ENCODE data around the gene TRNT1. TPM values are rescaled to one million over a fixed set of nuclear protein-coding genes. Genes with fewer than 3 reads are reported as not detected.

Gene TRNT1
- total RNA-seq, 1 donor, result 22.4 TPM

DNA sequence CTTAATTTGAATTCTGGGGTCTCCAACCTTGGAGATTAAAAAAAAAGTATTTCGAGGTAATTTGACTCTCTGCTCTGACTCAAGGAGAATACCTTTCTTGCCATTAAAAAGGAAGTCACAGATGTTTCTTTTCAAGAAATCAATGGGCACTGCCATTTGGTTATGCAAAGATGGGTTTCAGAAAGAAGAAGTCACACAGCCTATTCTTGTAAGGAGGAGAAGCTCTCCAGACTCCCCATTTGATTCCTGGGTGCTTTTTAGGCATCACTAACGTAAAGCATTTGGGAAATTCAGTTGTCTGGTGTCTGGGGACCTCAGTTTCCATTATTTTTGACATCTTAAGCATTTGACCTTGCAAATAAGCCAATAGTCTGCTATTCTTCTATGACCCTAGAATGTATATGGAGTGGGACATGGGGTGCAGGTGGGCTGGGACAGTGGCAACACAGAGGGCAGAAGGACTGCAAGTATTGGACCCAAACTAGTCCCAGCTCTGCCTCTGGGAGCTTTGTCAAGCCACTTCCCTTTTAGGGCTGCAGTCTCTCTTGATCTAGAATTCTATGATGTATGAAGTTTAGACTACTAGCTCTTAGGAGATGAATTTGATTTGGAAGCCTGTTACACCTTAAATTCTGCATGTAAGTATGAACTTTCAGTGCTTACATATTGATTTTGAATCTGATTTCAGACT, 44.4 kb upstream of the TRNT1 start:
- Histone ChIP-seq H2AFZ (ENCODE audit: low read length) (no peak overlapping the region), H3K79me2 (ENCODE audit: insufficient read depth, low read length) (no peaks in the 10 kb centered on the region), H3K4me1 (ENCODE audit: insufficient read depth, low read length) (no peaks in the 10 kb centered on the region), H4K20me1 (ENCODE audit: insufficient read depth, low read length) (no peaks in the 10 kb centered on the region), H3K27me3 (ENCODE audit: insufficient read depth, low read length) (no peaks in the 10 kb centered on the region), H3K27ac (ENCODE audit: low read depth, low read length) (no peak overlapping the region), H3K4me2 (ENCODE audit: insufficient read depth, low read length) (no peak overlapping the region), H3K36me3 (ENCODE audit: insufficient read depth, low read length) (no peaks in the 10 kb centered on the region), H3K4me3 (ENCODE audit: insufficient read depth, low read length) (no peak overlapping the region), H3K9me3 (ENCODE audit: low read depth, low read length) (no peaks in the 10 kb centered on the region)
- DNase-seq (ENCODE audit: insufficient read length, low spot score, missing footprints), result no peak
- TF ChIP-seq, protein P1, sequence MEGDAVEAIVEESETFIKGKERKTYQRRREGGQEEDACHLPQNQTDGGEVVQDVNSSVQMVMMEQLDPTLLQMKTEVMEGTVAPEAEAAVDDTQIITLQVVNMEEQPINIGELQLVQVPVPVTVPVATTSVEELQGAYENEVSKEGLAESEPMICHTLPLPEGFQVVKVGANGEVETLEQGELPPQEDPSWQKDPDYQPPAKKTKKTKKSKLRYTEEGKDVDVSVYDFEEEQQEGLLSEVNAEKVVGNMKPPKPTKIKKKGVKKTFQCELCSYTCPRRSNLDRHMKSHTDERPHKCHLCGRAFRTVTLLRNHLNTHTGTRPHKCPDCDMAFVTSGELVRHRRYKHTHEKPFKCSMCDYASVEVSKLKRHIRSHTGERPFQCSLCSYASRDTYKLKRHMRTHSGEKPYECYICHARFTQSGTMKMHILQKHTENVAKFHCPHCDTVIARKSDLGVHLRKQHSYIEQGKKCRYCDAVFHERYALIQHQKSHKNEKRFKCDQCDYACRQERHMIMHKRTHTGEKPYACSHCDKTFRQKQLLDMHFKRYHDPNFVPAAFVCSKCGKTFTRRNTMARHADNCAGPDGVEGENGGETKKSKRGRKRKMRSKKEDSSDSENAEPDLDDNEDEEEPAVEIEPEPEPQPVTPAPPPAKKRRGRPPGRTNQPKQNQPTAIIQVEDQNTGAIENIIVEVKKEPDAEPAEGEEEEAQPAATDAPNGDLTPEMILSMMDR (IDR thresholded peaks at IDR 0.05; ENCODE audit: extremely low read depth, low read depth, low read length), result no peak

DNA sequence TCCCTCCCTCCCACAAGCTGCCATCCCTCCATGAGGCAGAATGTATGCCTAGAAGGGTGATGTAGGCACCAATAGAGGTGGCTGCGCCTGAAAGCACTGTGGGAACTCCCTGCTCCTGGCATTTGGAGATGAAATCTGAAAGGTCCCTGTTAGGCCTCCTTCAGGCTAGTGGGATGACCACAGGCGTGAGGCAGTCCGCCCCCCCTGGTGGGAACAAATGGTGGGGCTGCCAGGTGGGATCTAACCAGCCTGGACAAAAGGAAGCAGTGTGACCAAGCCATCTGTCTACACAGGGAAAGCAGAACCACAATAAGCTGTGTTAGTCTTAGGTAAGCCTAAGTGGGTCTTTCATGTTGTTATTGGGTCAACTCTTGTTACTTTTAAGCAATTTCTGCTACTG, 41.9 kb upstream of the TRNT1 start:
- DNase-seq (ENCODE audit: insufficient read length, low spot score, missing footprints), result no peak
- no peaks in the 10 kb centered on the region for H4K20me1 ChIP-seq (ENCODE audit: insufficient read depth, low read length)
- no peaks in the 10 kb centered on the region for H3K27me3 ChIP-seq (ENCODE audit: insufficient read depth, low read length)
- H3K4me2 ChIP-seq (ENCODE audit: insufficient read depth, low read length), result no peak overlapping the region
- H3K79me2 ChIP-seq (ENCODE audit: insufficient read depth, low read length), result no peaks in the 10 kb centered on the region
- no peaks in the 10 kb centered on the region for H3K36me3 ChIP-seq (ENCODE audit: insufficient read depth, low read length)
- no peak overlapping the region for H3K4me3 ChIP-seq (ENCODE audit: insufficient read depth, low read length)
- no peaks in the 10 kb centered on the region for H3K9me3 ChIP-seq (ENCODE audit: low read depth, low read length)
- H3K27ac ChIP-seq (ENCODE audit: low read depth, low read length), result no peak overlapping the region
- H3K4me1 ChIP-seq (ENCODE audit: insufficient read depth, low read length), result no peaks in the 10 kb centered on the region
- H2AFZ ChIP-seq (ENCODE audit: low read length), result no peak overlapping the region
- TF ChIP-seq, protein P1 (IDR thresholded peaks at IDR 0.05; ENCODE audit: extremely low read depth, low read depth, low read length), result no peak

DNA sequence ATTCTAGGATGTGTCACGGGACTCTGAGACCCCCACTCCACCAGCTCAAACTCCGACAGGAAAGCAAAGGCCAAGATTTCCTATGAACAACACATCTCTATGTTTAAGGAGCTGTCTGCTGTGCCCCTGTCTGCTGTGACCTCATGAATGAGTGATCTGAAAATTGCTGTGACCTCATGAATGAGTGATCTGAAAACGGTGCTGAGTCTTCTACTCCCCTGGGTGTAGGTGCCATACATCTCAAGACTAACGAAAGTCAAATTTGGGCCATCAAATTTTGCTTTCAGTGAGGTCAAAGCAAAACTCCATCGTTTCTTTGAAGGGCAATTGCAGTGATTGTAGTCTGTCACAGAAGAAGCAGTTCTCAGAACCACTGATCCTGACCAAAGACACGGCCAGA, 41.0 kb upstream of the TRNT1 start:
- Histone ChIP-seq H3K27ac (ENCODE audit: low read depth, low read length) (no peak overlapping the region), H2AFZ (ENCODE audit: low read length) (no peak overlapping the region), H4K20me1 (ENCODE audit: insufficient read depth, low read length) (no peaks in the 10 kb centered on the region), H3K4me1 (ENCODE audit: insufficient read depth, low read length) (no peaks in the 10 kb centered on the region), H3K4me2 (ENCODE audit: insufficient read depth, low read length) (no peak overlapping the region), H3K79me2 (ENCODE audit: insufficient read depth, low read length) (no peaks in the 10 kb centered on the region), H3K27me3 (ENCODE audit: insufficient read depth, low read length) (no peaks in the 10 kb centered on the region), H3K36me3 (ENCODE audit: insufficient read depth, low read length) (no peaks in the 10 kb centered on the region), H3K4me3 (ENCODE audit: insufficient read depth, low read length) (no peak overlapping the region), H3K9me3 (ENCODE audit: low read depth, low read length) (no peaks in the 10 kb centered on the region)
- no peak for DNase-seq (ENCODE audit: insufficient read length, low spot score, missing footprints)
- TF ChIP-seq, protein P1 (IDR thresholded peaks at IDR 0.05; ENCODE audit: extremely low read depth, low read depth, low read length), result no peak

DNA sequence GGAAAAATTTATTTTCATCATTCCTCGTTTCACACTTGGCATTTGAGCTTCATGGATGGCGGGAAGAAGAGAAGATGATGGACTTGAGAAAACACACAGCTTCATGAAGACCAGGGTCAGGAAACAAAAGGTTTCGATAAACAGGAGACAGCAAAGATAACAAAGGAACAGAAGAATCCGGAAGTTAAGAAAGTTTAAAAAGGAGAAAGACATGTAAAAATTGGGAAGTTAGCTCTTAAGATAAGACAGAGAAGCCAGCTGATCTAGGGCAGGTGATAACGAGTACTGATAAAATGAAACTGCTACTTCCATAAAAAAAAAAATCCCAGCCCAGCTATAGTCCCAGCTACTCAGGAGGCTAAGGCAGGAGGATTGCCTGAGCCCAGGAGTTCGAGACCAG, 40.5 kb upstream of the TRNT1 start:
- H3K27me3 ChIP-seq (ENCODE audit: insufficient read depth, low read length), result no peaks in the 10 kb centered on the region
- H4K20me1 ChIP-seq (ENCODE audit: insufficient read depth, low read length), result no peaks in the 10 kb centered on the region
- no peaks in the 10 kb centered on the region for H3K9me3 ChIP-seq (ENCODE audit: low read depth, low read length)
- no peak for DNase-seq (ENCODE audit: insufficient read length, low spot score, missing footprints)
- no peaks in the 10 kb centered on the region for H3K36me3 ChIP-seq (ENCODE audit: insufficient read depth, low read length)
- H2AFZ ChIP-seq (ENCODE audit: low read length), result no peak overlapping the region
- TF ChIP-seq, protein P1 (IDR thresholded peaks at IDR 0.05; ENCODE audit: extremely low read depth, low read depth, low read length), result no peak
- H3K4me2 ChIP-seq (ENCODE audit: insufficient read depth, low read length), result no peak overlapping the region
- H3K4me1 ChIP-seq (ENCODE audit: insufficient read depth, low read length), result no peaks in the 10 kb centered on the region
- no peaks in the 10 kb centered on the region for H3K79me2 ChIP-seq (ENCODE audit: insufficient read depth, low read length)
- no peak overlapping the region for H3K4me3 ChIP-seq (ENCODE audit: insufficient read depth, low read length)
- no peak overlapping the region for H3K27ac ChIP-seq (ENCODE audit: low read depth, low read length)

Measured in osteoblast (primary cell).